Smooth muscle cell (in vitro differentiated cells): ENCODE measurements around the gene HLA-B. TPM values are rescaled to one million over a fixed set of nuclear protein-coding genes. Genes with fewer than 3 reads are reported as not detected.

Experiments used
- DNase-seq: peaks from one replicate; lab custom pipeline; 2025; ENCODE audit not compliant: unreplicated experiment; lab: John Stamatoyannopoulos, UW
- H2AFZ ChIP-seq: fragments of 200-600 bp; sonication (generic); 2 replicates; pipeline ENCODE4 v1.6.0; 2016; ENCODE audit warnings: antibody characterized with exemption, low read depth, mild to moderate bottlenecking
- H3F3A ChIP-seq: fragments of 200-600 bp; sonication (generic); 2 replicates; pipeline ENCODE4 v1.6.0; 2017; ENCODE audit warnings: antibody characterized with exemption, low read depth
- H3K27ac ChIP-seq: fragments of 200-600 bp; sonication (generic); 2 replicates; pipeline ENCODE4 v1.5.1; 2016; ENCODE audit warnings: low read depth, mild to moderate bottlenecking
- H3K27me3 ChIP-seq: fragments of 200-600 bp; sonication (generic); 2 replicates; pipeline ENCODE4 v1.6.1; 2016; ENCODE audit warnings: low read depth, mild to moderate bottlenecking
- H3K36me3 ChIP-seq: fragments of 200-600 bp; sonication (generic); 2 replicates; pipeline ENCODE4 v1.5.1; 2016; ENCODE audit warnings: low read depth
- H3K4me1 ChIP-seq: fragments of 200-600 bp; sonication (generic); 2 replicates; pipeline ENCODE4 v1.5.1; 2016; ENCODE audit warnings: low read depth
- H3K4me2 ChIP-seq: fragments of 200-600 bp; sonication (generic); 2 replicates; pipeline ENCODE4 v1.6.0; 2016; ENCODE audit warnings: mild to moderate bottlenecking
- H3K4me3 ChIP-seq: fragments of 200-600 bp; sonication (generic); 2 replicates; pipeline ENCODE4 v1.5.1; 2016; ENCODE audit warnings: mild to moderate bottlenecking
- H3K79me2 ChIP-seq: fragments of 200-600 bp; sonication (generic); 2 replicates; pipeline ENCODE4 v1.6.0; 2016; ENCODE audit warnings: low read depth, mild to moderate bottlenecking
- H3K9ac ChIP-seq: fragments of 200-600 bp; sonication (generic); 2 replicates; pipeline ENCODE4 v1.6.0; 2016; ENCODE audit warnings: low read depth
- H3K9me3 ChIP-seq: fragments of 200-600 bp; sonication (generic); replicated peaks from 2 replicates; pipeline ENCODE4 v1.5.1; 2016; ENCODE audit warnings: low read depth
- H4K20me1 ChIP-seq: fragments of 200-600 bp; sonication (generic); 2 replicates; pipeline ENCODE4 v1.6.0; 2016; ENCODE audit warnings: low read depth
- CTCF ChIP-seq: fragments of 200-600 bp; sonication (generic); IDR thresholded peaks from 2 replicates; pipeline ENCODE4 v1.5.1; 2017; ENCODE audit warnings: borderline replicate concordance, mild to moderate bottlenecking, antibody characterized with exemption; ENCODE audit not compliant: insufficient read depth, poor library complexity, severe bottlenecking
- WGBS: methylation state at CpG from one replicate; pipeline ENCODE4 v1.1.7; 2016; ENCODE audit warnings: low lambda C conversion rate; 5-methylcytosine and 5-hydroxymethylcytosine counted together
- polyA plus RNA-seq: library from polyadenylated mRNA; unstranded; fragments of >200 nt; fragmentation: Nextera tagmentation; extraction: Ambion mirVana; gene quantifications from 2 replicates; pipeline ENCODE4 v1.2.1, GENCODE V29; 2016
- total RNA-seq: library from RNA; depleted of rRNA; stranded (reverse); fragments of >200 nt; gene quantifications from 2 replicates; pipeline ENCODE4 v1.2.3, GENCODE V29; 2014

HLA-B gene
- total and polyA plus RNA-seq, 2 experiments from 2014 or later = 646 to 2,794 TPM

GRCh38 chr6:31354158-31354863 lies 2.7 kb downstream of the HLA-B start:
- H3K79me2 ChIP-seq = no peaks in the 10 kb centered on the region
- DNase-seq = no peak
- no peak for TF ChIP-seq CTCF
- no peak overlapping the region for H3K4me3 ChIP-seq
- peaks cover 10% of the 10 kb centered on the region for H4K20me1 ChIP-seq
- no peak overlapping the region for H3K9ac ChIP-seq
- no peak overlapping the region for H3K27ac ChIP-seq
- 83% methylated on average over 11 of the region's 11 CpGs for WGBS
- no peaks in the 10 kb centered on the region for H3K9me3 ChIP-seq
- no peaks in the 10 kb centered on the region for H3K4me1 ChIP-seq
- H3K36me3 ChIP-seq = no peaks in the 10 kb centered on the region
- no peak overlapping the region for H2AFZ ChIP-seq
- H3K4me2 ChIP-seq = no peak overlapping the region
- peaks cover 18% of the 10 kb centered on the region for H3K27me3 ChIP-seq
- H3F3A ChIP-seq = no peaks in the 10 kb centered on the region

- Histone ChIP-seq H3K4me2 (no peak overlapping the region), H3K27ac (no peak overlapping the region), H3F3A (no peaks in the 10 kb centered on the region), H3K27me3 (peaks cover 10% of the 10 kb centered on the region), H3K4me3 (no peak overlapping the region), H2AFZ (no peak overlapping the region), H3K79me2 (no peaks in the 10 kb centered on the region), H3K4me1 (no peaks in the 10 kb centered on the region), H3K9me3 (no peaks in the 10 kb centered on the region), H3K36me3 (no peaks in the 10 kb centered on the region), H3K9ac (no peak overlapping the region), H4K20me1 (peaks cover 10% of the 10 kb centered on the region)
- DNase-seq = no peak
- WGBS = 69% methylated on average over 6 of the region's 6 CpGs
- TF ChIP-seq CTCF = no peak
Measured at GRCh38 chr6:31353384-31353945, 3.5 kb downstream of the HLA-B start.

- no peak overlapping the region for H3K4me2 ChIP-seq
- H3K79me2 ChIP-seq = no peaks in the 10 kb centered on the region
- no peaks in the 10 kb centered on the region for H3F3A ChIP-seq
Measured at GRCh38 chr6:31352683-31353383, 4.1 kb downstream of the HLA-B start.

More at GRCh38 chr6:31352683-31353383, 4.1 kb downstream of the HLA-B start:
- Histone ChIP-seq H3K36me3 (no peaks in the 10 kb centered on the region), H4K20me1 (peaks cover 10% of the 10 kb centered on the region), H3K4me1 (no peaks in the 10 kb centered on the region), H3K9me3 (no peaks in the 10 kb centered on the region), H3K9ac (no peak overlapping the region), H2AFZ (no peak overlapping the region), H3K4me3 (no peak overlapping the region), H3K27ac (no peak overlapping the region), H3K27me3 (peaks cover 8% of the 10 kb centered on the region)
- TF ChIP-seq CTCF = no peak
- 66% methylated on average over 6 of the region's 6 CpGs for WGBS
- DNase-seq = no peak
